ENCODE measurements around the gene MRPL44.
A peak's percentile ranks its signal among the peaks of the same experiment; 100 is the strongest.
"Not testable (repeated sequence)": the region's sequence is repeated elsewhere in the genome, so short reads cannot be mapped to it uniquely, and the experiment has no call there.

The MRPL44 gene

GRCh38 chr2:223935459-223936125, 21.7 kb upstream of the MRPL44 start:
- no peak for DNase-seq (ENCODE audit: low read depth in 2 of 2, low spot score in 1 of 2)

DNA sequence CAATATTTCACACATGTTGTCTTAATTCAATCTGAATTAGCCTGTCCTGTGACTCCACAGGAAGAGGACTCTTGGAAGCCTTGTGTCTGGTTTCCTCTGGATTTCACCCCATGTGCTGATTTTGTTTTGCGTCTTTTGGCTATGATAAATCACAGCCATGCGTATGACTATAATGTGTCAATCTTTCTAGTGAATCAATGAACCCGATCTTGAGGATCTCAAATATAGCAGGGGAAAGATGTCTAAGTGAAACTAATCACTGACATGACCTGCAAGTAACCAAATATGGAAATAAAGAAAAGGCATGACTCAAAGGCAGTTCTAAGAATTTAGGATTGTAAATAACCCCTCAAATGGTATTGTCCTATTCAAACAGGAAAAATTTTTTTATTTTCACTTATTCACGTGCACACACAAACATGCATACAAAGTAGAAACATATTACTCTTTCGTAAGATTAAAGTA, 20.4 kb upstream of the MRPL44 start:
- no peak for DNase-seq (ENCODE audit: low read depth in 2 of 2, low spot score in 1 of 2)

- DNase-seq (ENCODE audit: low read depth in 2 of 2, low spot score in 1 of 2), result no peak
Observed at GRCh38 chr2:223937535-223937934, 19.7 kb upstream of the MRPL44 start.

DNA sequence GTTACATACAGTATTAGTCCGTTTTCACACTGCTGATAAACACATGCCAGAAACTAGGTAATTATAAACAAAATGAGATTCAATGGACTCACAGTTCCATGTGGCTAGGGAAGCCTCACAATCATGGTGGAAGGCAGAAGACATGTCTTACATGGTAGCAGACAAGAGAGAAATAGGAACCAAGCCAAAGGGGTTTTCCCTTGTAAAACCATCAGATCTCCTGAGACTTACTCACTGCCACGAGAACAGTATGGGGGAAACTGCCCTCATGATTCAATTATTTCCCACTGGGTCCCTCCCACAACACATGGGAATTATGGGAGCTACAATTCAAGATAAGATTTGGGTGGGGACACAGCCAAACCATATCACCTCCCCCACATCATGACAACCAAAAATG, 17.8 kb upstream of the MRPL44 start:
- DNase-seq (ENCODE audit: low read depth in 2 of 2, low spot score in 1 of 2), result not testable (repeated sequence)

DNA sequence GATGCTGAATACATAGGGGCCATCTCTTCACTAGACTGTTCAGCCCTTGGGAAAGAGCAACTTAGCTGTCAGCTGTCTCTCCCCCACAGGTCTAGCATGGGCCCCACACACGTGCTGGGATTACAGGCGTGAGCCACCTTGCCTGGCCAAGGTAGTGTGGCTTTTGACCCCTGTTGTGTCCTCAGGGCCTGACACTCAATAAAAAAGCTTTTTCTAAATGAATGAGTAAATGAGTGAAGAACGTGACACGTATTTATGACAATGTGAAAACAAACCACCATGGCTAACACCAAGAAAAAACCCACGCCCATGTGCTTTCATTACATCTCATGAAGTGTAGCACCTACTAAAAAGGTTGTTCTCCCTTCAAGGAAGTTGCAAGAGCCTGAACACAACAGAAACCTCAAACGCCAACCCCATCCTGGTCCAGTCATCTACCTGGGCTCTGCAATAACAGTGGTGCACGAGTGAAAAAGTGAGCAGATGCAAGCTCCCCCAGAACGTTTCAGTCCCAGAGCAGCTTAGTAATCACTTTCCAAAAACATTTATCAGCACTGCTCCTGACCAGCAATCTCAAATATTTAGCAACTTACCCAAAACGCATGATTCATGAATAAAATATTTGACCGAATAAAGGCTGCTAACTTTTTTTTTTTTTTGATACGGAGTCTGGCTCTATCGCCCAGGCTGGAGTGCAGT, 15.5 kb upstream of the MRPL44 start:
- peak in 1 of 2 donors; percentile 41 for DNase-seq (ENCODE audit: low read depth in 2 of 2, low spot score in 1 of 2)

GRCh38 chr2:223943135-223943534, 14.1 kb upstream of the MRPL44 start:
- no peak for DNase-seq (ENCODE audit: low read depth in 2 of 2, low spot score in 1 of 2)

DNA sequence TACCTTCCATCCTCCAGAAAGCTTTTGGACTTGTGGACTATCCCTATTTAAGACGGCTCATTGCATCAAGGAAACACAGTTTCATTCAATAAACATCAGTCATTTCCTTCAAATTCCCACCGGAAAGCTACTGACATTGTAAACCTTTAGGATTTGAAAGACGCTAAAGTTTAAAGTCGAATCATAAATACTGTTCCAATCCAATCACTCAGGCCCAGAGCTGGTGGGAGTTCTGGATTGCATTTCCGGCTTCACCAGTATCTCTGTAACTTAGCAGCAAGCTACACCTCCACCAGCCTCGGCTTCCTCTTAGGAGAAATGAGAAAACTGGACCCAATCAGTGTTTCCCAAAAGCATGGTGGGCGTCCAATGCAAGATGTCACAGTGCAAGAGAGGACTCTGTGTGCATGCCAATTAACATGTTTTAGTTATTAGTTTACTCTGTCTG, 13.7 kb upstream of the MRPL44 start:
- DNase-seq (ENCODE audit: low read depth in 2 of 2, low spot score in 1 of 2), result no peak

GRCh38 chr2:223944166-223944702, 13.0 kb upstream of the MRPL44 start:
- no peak for DNase-seq (ENCODE audit: low read depth in 2 of 2, low spot score in 1 of 2)

GRCh38 chr2:223944703-223945531, 12.3 kb upstream of the MRPL44 start, which contains the start of gene WDFY1:
TSS of gene WDFY1 (minus strand) at chr2:223945335. CDS start at chr2:223945284, 51 bp downstream.
- peak; percentile 49 to 63 for DNase-seq (ENCODE audit: low read depth in 2 of 2, low spot score in 1 of 2)

DNA sequence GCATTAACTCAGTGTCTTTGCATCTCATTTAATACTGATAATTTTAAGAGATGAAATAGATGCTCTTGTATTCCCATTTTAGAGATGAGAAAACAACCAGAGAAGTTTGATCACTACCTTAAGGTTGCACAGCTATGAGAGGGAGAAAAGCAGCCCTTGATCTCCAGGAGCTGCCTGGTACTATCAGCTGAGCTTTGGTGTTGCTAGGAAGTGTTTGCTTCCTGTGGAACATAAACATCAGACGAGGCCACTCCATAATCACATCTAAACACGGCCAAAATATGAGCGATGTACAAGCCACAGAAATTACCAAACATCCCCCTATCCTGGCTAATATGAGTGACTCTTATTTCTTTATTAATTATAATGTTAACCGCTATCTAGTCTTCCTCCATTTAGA, 11.5 kb upstream of the MRPL44 start:
- no peak for DNase-seq (ENCODE audit: low read depth in 2 of 2, low spot score in 1 of 2)

GRCh38 chr2:223947711-223948205, 9.5 kb upstream of the MRPL44 start:
- DNase-seq (ENCODE audit: low read depth in 2 of 2, low spot score in 1 of 2), result no peak

- no peak for DNase-seq (ENCODE audit: low read depth in 2 of 2, low spot score in 1 of 2)
Observed at GRCh38 chr2:223949241-223949840, 7.9 kb upstream of the MRPL44 start.

DNA sequence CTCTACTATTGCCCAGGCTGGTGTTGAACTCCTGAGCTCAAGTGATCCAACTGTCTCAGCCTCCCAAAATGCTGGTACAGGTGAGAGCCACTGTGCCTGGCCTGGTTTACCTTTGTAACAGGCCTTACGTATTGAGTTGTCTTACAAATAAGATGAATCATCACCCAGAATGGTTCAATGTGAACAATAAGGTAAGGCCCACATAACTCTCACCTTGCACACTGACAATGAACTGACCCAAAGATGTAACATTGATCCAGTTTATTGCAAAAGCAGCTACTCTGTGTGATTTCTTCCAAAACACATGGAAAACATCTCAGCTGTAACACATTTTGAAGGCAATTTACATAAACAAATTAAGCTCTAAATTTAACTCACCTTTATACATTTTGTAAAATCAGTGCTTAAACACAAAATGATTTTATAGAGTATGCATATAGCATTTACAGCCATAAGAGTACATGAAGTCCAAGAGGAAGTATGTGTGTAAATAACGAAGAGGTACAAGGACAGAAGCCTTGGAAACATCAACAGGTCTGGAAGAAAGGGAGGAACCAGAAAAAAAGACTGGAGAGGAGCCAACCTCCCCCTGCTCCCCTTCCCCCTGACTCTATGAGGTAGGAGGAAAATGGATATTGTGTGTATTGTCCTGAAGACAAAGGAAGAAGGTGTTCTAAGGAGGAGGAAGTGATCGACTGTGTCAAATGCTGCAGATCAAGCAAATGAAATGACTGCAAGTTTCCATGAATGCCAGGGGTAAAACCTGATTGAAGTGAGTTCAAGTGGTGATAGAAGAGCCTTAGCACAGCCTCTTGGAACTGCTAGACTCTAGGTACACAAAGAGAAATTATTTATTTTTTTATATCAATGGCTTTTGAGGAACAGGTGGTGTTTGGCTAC, 6.6 kb upstream of the MRPL44 start:
- no peak for DNase-seq (ENCODE audit: low read depth in 2 of 2, low spot score in 1 of 2)

DNA sequence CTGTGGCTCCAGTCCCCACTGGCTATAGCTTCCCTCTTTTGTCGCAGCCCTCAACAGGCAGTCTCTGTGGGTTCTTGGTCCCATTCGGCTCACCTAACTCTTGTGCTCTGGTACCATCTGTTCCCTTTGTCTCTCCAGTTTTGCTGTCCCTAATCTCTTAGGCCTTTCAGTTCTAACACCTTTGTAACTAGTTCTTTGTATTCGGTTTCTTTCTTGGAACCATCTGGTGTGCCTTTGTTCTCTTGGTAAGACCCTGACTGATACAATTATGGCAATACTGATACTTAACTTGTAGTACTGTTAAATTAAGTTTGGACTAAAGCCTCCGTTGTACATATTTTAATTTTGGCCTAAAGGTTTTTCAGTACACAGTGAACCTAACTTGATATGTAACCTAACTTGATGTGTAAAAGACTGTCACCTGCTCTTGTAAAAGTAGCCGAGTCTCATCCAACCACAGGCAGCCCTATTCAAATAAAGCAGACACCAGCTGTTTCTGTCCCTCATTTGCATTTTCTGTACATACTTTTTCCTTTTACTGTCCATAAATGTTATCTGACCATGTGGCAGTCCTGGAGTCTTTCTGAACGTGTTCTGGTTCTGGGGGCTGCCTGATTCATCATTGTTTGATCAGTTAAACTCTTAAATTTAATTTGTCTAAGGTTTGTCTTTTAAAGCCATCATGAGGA, 4.8 kb upstream of the MRPL44 start:
- DNase-seq (ENCODE audit: low read depth in 2 of 2, low spot score in 1 of 2), result no peak

DNA sequence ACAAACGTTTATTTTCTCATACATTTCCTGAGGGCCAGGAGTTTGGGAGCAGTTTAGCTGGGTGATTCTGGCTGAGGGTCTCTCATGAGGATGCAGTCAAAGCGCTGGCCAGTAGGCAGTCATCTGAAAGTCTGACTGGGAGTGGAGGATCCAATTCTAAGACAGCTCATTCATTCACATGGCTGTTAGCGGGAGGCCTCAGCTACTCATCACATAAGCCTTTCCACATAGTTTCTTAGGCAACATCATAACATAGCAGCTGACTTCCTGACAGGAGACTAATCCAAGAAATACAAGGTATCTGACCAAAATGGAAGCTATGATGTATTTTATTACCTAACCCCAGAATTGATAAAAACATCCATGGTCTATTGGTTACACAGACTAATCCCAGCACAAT, 2.9 kb upstream of the MRPL44 start:
- DNase-seq (ENCODE audit: low read depth in 2 of 2, low spot score in 1 of 2), result no peak

- no peak for DNase-seq (ENCODE audit: low read depth in 2 of 2, low spot score in 1 of 2)
Observed at GRCh38 chr2:223956300-223956699, 963 bp upstream of the MRPL44 start.

DNA sequence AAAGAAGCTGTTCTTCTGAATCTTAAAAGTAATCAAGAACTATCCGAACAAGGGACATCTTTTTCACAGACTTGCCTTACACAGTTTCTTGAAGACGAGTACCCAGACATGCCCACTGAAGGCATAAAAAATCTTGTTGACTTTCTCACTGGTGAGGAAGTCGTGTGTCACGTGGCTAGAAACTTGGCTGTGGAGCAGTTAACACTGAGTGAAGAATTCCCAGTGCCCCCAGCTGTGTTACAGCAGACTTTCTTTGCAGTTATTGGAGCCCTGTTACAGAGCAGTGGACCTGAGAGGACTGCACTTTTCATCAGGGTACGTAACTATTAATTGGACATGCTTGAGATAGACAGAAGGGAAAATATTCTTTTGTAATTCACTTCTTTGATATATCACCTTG, 2.4 kb downstream of the MRPL44 start:
- no peak for DNase-seq (ENCODE audit: low read depth in 2 of 2, low spot score in 1 of 2)

GRCh38 chr2:223967981-223968380, 10.7 kb downstream of the MRPL44 start:
- no peak for DNase-seq (ENCODE audit: low read depth in 2 of 2, low spot score in 1 of 2)

DNA sequence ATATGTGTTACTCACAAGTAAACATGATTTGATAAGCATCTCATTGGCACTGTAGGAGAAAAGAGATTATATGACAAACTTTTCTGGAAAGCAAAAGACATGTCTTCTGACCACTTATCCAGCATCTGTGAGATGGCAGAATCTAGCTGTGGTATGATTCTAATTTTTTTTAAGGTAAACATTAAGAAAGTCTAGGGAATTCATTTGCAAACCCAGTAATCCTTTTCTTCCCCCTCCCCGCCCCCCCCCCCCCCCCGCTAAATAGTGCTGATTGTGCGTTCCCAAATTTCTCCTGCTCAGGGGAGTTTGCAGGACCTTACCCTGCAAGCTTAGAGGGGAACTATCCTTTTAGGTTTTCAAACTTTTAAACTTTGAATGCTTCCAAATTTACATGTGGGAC, 12.1 kb downstream of the MRPL44 start:
- DNase-seq (ENCODE audit: low read depth in 2 of 2, low spot score in 1 of 2), result no peak
